NCI-H2081 treated with DMSO at 0.1 percent for 48 hours (cell line): ENCODE data around the gene OR4K13.

ENCODE experiments used
- DNase-seq: peaks from one replicate; lab custom pipeline; 2025; lab: John Stamatoyannopoulos, UW

The OR4K13 gene

GRCh38 chr14:20035938-20036337 is at the start of gene OR4K13:
OR4K13 (minus strand) TSS chr14:20036038; CDS start chr14:20034758, 1,280 bp downstream.
- no peak for DNase-seq

DNA sequence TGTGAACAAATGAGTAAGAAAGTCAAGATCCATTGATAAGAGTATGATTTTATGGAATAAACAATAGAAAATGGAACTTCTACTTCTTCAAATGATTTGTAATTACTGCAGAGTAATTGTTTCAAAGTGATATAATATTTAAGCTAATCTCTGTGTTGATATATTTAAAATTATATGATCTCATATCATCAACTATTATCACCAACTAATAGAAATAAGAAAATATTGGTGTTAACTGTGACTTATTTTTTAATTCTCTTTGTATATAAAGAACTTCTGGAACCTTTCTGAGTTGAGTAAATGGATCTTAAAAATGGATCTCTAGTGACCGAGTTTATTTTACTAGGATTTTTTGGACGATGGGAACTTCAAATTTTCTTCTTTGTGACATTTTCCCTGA is 23.9 kb upstream of the OR4K13 start, which contains the start of gene OR4L1:
Gene OR4L1 (plus strand): TSS at position 301 of the 400 bp plus-strand sequence. CDS start 0 bp downstream, at position 301.
- no peak for DNase-seq

DNA sequence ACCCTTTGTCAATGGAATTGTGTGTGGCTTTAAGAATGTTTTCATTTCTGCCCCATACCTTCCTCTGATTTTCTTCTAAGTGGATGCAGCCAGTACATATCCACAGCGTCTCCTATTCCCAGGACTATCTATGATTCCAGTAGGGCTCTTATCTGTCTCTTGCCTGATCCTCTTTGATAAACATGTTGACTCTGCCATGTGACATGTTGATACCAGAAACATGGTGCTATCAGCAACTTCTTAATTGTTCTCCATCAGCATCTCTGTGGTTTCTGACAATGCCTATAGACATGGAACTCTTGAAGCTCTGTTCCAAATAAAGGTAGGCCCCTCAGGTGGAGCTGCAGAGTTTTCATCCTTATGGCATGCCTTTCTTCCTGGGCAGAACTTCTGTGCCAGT is 12.4 kb upstream of the OR4K13 start:
- no peak for DNase-seq

DNA sequence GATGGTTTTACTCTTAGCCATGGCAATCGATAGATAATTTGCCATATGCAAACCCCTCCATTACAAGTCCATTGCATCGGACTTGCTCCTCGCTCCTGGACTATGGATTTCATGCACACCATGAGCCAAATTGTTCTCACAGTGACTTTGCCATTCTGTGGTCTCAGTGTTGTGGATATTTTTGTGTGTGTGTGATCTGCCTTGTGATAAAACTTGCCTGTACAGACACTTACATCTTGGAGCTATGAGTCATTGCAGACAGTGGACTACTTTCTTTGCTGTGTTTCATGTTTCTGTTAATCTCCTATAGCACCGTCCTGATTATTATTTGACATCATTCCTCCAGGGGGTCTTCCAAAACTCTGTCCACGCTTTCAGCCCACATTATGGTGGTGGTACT is 8.4 kb upstream of the OR4K13 start:
- DNase-seq = no peak

- no peak for DNase-seq
These were observed 389 bp downstream of the OR4K13 start for GRCh38 chr14:20035449-20035848.

DNA sequence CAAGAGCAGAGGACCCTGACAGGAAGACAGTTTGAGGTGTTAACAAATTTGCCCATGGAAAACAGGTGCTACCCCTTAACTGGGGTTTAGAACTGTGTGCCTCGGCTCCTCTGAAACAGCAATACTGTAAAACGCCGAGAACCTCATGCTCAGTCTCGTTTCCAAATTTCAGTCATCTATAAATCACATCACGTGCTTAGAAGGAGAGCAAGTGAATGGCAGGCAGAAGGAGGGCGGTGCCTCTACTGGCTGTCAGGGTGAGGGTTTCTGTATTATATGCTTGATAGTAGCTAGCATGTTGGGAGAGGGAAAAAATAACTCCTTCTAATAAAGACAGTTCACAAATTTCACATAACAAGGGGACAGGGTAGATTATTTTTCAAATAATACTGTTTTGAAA is 4.8 kb downstream of the OR4K13 start:
- DNase-seq = no peak

GRCh38 chr14:20019257-20019865 is 16.5 kb downstream of the OR4K13 start, which contains the start of gene OR4K14:
OR4K14 (minus strand) TSS chr14:20019307; CDS start chr14:20015193, 4,114 bp downstream.
- no peak for DNase-seq

DNA sequence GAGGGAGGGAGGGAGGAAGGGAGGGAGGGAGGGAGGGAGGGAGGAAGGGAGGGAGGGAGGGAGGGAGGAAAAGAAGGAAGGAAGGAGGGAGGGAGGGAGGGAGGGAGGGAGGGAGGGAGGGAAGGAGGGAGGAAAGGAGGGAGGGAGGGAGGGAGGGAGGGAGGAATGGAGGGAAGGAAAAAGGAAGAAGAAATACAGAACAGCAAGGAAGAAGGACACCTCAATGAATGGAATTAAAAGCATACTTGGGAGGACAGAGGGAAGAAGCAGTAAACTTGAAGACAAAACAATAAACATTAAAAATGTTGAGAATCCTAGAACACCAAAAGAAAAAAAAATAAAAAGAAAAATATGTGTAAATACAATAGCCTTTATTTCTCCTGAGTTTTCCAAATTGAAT is 27.7 kb downstream of the OR4K13 start:
- DNase-seq = no peak

DNA sequence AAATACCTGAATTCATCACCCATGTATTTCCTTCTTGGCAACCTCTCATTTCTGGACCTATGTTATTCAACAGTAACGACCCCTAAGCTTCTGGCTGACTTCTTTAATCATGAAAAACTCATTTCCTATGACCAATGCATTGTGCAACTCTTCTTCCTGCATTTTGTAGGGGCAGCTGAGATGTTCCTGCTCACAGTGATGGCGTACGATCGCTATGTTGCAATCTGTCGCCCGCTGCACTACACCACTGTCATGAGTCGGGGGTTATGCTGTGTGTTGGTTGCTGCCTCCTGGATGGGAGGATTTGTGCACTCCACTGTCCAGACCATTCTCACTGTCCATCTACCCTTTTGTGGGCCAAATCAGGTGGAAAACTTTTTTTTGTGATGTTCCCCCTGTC is 33.5 kb downstream of the OR4K13 start:
- no peak for DNase-seq

DNA sequence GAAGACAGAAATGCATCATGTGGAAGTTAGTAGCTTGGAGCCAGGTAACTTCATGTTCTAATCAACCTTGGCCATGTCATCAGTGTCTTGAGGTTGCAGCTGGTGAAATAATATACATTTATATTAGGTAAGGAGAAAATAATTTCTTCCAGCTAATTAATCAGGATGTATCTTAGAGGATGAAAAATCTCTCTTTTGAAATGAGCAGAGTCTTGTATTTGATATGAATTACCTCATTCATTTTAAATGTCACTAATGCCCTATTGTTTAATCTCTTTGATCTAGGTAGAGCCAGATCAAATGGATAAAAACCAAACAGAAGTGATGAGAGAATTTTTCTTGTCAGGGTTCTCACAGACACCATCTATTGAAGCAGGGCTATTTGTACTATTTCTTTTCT is 34.0 kb downstream of the OR4K13 start, which contains the start of gene OR4Q2:
Gene OR4Q2 (plus strand): TSS at position 301 of the 400 bp plus-strand sequence.
- DNase-seq = no peak

- no peak for DNase-seq
These were observed 42.4 kb downstream of the OR4K13 start for GRCh38 chr14:19993438-19993837.
